ENCODE results near the gene HINT3.
A peak's percentile ranks its signal among the peaks of the same experiment; 100 is the strongest.
"Not testable (repeated sequence)": the region's sequence is repeated elsewhere in the genome, so short reads cannot be mapped to it uniquely, and the experiment has no call there.

The HINT3 gene

GRCh38 chr6:125940247-125941041 is 16.1 kb upstream of the HINT3 start:
- DNase-seq: no peak

- DNase-seq: no peak
Observed at GRCh38 chr6:125942672-125943527, 13.7 kb upstream of the HINT3 start.

DNA sequence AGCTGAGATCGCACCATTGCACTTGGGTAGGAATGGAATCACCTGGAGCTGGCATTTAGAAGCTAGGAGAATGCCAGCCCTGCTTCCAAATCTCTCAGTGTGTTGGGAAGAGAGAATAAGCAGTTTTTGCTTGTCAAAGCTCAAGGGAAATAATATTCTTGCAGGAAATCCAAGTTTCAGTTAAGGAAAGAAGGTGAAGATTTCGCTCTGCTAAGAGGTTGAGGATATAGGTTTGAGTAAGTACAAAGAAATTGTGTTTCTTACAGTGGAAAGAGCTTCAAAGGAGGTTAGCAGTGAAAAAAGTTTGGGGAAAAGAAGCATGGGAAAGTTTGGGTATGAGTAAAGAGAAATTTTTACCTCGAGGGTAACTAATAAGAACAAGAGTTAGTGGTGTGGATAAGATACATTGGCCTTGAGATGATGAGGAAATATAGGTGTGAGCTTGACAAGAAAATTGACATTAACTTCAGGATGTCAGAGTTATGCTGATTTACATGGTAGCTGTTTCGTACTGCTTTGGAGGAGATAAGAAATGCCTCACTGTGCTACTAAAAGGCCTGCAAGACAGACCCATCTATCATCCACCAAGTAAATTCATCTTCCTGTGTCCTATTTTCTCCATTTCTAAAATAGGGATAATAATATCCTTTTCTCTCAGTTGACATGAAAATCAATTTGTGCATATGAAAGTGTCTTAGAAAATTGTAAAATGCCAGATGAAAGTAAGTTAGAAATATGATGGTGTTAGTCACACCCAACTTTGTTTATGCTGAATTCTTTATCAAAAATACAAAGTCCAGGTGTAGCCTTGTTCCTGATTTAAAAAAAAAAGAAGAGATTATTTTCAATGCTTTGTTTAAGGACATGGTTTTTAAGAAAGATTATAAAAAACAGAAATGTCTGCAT is 12.8 kb upstream of the HINT3 start:
- DNase-seq: no peak

DNA sequence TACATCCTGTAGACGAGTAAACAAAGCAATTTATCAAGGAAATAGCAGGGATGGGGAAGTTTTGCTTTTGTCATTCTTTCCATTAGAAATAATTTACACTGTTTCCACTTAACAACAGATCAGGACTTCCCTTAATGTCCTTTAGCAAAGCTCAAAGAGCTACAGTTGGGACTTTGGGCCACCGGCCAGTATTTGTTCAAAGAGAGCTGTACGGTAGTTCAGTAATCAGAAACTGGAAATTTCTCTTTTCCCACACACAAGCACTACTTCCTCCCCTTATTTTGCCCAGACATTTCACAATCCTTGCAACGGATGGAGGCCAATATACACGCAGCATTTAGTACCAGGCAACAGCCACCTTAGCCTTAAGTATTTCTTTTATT is 12.1 kb upstream of the HINT3 start:
- DNase-seq: peak; percentile 84 to 86

DNA sequence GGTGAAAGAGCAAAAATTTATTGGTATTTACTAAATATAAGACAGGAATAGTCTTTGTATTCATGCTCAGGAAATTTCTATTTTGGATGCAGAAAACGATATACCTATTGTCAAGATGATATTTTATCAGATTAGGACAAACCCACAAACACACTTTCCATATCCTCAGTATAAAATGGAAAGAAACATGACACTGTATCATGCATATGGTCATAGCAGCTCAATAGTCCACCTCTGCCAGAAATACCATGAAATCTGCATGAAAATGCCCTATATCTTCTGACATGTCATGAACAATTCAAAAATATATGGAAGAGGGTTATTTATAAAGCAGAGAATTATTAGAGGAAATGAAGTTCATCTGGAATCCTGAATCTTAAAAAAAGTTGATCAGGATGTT is 11.7 kb upstream of the HINT3 start:
- DNase-seq: no peak

DNA sequence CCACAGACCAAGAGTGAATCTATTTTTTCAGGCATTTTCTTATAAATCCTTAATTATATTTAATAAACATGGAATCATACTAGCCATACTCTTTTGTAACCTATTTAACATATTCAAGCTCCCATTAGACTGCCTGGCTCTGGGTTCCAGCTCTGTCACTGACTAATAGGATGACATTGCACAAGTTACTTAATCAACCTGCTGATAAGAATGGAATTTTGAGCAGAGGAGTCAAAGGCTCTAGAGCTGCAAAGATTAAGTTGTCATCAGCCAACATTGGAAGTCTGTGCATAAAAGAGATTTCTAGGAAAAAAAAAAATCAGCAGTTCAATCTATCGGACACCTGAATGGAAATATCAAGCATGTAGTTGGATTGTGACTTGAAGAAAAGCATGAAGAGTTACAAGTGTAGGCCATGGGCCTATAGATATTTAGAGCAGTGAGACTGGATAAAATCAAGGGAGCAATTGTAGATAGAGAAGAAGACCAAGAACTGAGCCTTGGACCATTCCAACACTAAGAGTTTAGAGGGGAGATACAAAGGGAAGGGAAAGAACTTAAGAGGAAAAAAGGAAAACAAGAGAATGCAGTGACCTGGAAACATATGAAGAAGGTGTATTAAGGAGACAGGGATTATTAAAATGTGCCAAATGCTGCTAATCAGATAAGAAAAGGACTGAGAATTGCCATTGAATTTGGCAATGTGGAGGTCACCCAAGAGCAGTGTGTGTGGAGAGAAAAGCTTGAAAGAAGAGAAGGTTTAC is 11.0 kb upstream of the HINT3 start:
- no peak for DNase-seq

- DNase-seq: no peak
Observed at GRCh38 chr6:125947615-125948014, 9.0 kb upstream of the HINT3 start.

DNA sequence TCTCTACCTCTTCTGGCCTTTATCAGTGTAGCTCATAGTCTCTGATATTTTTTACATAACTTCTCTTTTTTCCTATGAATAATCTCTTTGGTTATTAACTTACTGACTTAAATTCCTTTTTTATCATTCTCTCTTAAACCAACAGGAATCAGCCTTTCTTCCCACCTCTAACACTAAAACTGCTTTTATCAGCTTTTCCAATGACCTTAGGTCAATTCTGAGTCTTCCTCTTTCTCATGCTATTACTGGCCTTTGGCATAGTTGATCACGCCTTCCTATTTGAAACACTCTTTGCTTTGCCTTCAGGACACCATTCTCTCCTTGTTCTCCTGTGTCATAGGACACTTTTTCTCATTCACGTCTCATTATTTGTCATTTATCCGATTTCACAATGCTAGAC is 8.1 kb upstream of the HINT3 start:
- peak in 1 of 2 donors; percentile 41 for DNase-seq

DNA sequence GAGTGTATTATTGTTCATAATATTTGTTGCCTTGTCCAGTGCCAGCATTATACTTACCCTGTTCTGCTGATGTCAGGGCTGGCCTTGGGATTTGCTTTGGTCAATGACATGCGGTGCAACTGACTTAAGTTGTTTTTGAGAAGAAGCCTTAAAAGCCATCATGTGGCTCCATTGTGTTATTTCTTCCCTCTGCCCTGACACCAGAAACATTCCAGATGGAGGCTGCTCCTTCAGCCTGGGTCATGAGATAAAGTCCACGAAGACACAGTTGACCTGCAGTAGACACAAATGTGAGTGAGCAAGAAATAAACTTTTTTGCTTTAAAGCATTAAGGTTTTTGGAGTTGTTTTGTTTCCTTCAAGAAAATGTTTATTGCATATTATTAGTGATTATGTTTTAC is 7.5 kb upstream of the HINT3 start:
- no peak for DNase-seq

DNA sequence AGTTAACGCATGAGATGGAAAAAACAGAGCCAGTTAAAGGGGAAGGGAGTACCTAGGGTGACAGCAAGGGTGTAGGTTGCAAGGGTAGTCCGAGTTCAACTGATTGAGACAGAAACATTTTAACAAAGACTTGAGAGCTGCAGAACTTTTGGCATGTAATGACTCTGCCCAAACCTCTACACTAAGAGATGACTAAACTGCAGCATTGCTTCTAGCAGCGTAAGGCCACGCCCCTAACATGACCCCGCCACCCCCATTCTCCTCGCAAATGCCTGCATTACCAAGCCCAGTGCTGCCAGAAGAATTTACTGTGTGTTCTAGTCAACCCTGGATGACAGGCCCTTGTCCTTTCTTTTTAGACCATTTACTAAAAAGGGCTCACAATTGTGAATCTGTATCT is 6.3 kb upstream of the HINT3 start:
- no peak for DNase-seq

DNA sequence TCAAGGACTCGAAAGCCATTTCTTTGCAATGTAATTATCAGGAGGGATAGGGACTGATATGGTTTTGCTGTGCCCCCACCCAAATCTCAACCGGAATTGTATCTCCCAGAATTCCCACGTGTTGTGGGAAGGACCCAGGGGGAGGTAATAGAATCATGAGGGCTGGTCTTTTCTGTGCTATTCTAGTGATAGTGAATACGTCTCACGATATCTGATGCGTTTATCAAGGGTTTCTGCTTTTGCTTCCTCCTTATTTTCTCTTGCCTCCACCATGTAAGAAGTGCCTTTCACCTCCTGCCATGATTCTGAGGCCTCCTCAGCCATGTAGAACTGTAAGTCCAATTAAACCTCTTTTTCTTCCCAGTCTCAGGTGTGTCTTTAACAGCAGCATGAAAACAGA is 5.9 kb upstream of the HINT3 start:
- DNase-seq: not testable (repeated sequence)

GRCh38 chr6:125951323-125951722 is 5.2 kb upstream of the HINT3 start:
- no peak for DNase-seq

- peak in 1 of 2 donors; percentile 13 for DNase-seq
Observed at GRCh38 chr6:125952764-125953501, 3.6 kb upstream of the HINT3 start.

DNA sequence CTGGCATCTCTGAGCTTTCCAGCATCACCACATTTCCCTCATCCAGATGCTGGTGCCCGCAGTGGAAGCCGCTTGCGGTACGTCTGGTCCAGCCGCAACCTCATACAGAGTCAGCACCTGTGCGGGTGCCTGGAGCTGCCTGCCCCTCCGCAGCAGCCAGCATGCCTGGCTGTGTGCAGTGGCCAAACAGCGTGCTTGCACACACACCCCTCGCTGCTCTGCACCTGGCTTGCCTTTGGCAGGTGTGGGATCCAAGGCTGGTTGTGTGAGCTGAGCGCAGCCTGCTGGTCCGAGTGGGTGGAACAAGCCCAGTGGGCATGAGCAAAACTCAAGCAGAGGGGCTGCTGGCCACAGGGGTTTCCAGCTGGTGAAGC is 3.1 kb upstream of the HINT3 start:
- no peak for DNase-seq

- DNase-seq: no peak
Observed at GRCh38 chr6:125954735-125955339, 1.7 kb upstream of the HINT3 start.

DNA sequence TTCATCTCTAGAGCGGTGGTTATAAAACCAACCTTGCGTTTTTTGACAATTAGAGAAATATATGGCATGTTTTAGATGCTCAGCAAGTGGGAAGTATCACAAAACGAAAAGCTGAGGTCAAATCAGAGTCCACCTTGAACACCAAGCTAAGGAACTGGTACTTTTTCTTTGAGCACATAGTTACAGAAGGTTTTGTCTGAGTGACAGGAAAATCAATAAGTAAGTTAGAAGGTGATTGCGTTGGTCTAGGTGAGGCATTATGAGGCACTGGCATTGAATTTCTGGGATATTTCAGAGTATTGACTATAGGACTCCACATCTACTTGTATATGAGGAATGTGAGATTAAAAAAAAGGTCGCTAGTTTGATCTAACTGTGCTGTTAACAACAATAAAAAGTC is 597 bp upstream of the HINT3 start:
- DNase-seq: no peak

- DNase-seq: no peak
Observed at GRCh38 chr6:125957391-125957693, 772 bp downstream of the HINT3 start.

GRCh38 chr6:125957845-125958244 is 1.3 kb downstream of the HINT3 start:
- peak; percentile 87 to 88 for DNase-seq

GRCh38 chr6:125959041-125959440 is 2.5 kb downstream of the HINT3 start:
- DNase-seq: peak; percentile 56 to 57

DNA sequence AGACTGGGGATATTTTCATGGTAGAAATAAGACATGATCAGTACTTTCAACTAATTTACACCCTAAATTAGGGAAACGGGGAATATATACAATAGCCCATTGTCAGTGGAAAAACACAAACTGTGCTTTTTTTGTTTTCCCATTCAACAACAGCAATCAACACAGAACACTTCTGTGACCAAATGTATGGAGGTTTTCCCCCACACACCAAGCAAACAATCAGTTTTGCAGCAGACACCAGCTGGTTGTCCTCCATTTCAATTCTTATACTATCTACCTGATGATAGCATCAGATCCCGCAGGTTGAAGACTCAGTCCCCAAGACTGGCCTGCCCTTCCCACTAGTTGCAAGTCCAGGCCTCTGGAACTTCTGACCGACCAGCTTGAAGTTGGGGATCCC is 4.5 kb downstream of the HINT3 start:
- DNase-seq: no peak

DNA sequence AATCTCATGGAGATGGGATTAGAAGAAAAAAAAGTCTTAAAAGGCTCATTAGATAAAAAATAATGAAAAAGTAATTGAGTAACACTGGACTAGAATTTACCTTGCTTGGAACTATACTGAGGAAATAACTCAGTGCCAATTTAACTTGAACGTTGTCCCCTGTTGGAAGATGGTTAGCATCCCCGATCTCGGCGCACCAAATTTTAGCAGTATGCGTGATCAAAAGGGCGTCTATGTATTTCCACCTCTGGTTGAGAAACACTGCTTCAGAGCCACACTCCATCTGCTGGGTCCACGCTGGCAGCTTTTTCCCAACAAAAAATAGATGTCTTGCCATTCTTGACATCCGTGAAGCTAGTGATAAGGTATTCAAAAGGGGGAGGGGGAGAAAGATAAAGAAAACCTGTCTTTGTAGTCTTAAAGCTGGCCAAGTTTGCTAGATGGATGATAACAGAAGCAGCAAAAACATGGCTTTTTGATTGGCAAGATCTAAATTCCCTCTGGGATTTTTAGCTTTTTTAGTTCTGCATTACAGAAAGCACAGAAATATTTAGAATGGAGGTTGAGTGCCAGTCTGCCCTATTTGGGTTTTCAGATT is 6.4 kb downstream of the HINT3 start:
- no peak for DNase-seq

Data from inflammatory macrophage treated with lipopolysaccharide for 1 hour (primary cell).